GM18867 (cell line): ENCODE results near the gene EFHC1.

Source experiments
- ATAC-seq: cut with Tn5 transposase; IDR thresholded peaks from one replicate; pipeline ENCODE4 v1.9.1; 2021; ENCODE audit warnings: mild to moderate bottlenecking, moderate library complexity; ENCODE audit not compliant: unreplicated experiment

The EFHC1 gene

GRCh38 chr6:52516269-52516668 is 96.1 kb downstream of the EFHC1 start:
- no peak for ATAC-seq

DNA sequence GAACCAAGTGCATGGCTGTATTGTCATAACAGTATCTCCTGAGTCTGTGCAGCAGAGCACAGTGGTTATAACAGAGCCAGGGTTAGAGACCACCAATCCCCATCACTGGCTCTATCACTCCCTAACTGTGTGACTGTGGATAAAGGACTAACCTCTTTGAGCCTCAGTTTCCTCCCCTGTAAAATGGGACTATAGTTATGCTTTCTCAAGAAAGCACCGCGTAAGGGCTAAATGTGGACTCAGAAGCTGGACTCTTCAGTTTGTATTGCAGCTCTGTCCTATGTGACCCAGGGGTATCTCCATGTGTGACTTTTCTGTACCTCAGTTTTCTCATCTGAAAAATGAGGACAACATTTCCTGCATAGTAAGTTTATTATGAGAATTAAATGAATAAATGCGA is 96.8 kb downstream of the EFHC1 start:
- no peak for ATAC-seq

GRCh38 chr6:52517502-52518278 is 97.5 kb downstream of the EFHC1 start:
- ATAC-seq: peak; percentile 90

- ATAC-seq: no peak
These were observed 98.3 kb downstream of the EFHC1 start for GRCh38 chr6:52518279-52518945.

DNA sequence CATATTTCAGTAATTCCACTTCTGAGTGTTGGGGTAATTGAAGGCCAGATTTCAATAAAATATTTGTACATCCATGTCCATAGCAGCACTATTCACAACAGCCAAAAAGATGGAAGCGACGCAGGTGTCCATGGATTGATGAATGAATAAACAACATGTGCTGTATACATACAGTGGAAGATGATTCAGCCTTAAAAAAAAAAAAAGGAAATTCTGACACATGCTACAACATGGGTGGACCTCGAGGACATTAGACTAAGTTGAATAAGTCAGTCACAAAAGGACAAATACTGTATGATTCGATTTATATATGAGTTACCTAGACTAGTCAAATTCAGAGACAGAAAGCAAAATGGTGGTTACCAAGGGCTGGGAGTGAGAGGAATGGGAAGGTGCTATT is 99.5 kb downstream of the EFHC1 start:
- ATAC-seq: no peak

- no peak for ATAC-seq
These were observed 102.0 kb downstream of the EFHC1 start for GRCh38 chr6:52522151-52522626.

DNA sequence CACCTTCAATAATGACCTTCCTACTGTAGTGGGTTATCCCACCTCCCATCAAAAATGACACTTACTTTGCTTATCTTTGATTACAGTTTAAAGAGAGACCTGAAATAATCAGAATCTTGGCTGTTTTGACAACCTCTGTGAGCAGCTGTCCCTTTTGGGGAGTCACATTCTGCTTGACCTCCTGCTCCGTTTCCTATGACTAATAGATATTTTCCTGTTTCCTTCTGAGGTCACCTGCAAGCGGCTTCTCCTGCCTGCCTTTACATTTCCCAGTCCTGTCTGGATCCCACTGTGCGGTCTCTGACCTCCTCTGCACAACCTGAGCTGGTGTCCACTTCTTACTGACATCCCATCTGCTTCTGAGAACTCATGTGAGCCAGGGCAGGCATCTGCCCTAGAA is 102.5 kb downstream of the EFHC1 start:
- ATAC-seq: no peak

GRCh38 chr6:52523378-52524142 is 103.4 kb downstream of the EFHC1 start:
- ATAC-seq: no peak

DNA sequence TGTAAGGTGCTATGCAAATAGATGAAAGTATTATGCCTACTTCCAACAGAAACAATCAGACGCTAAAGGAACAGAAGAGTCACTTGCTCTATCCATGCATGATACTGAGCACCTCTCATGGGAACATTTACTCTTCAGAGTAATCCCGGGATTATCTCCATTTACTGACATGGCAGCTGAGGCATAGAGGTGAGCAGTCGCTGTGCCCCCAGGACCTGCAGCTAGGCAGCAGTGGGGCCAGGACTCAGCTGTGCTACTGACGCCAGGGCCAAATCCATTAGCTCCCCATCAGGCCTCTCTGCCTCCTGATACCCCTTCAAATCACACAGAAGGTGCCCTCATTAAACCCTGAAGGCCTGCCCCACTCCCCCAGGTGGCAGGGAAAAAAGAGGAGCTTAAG is 104.8 kb downstream of the EFHC1 start:
- ATAC-seq: no peak

DNA sequence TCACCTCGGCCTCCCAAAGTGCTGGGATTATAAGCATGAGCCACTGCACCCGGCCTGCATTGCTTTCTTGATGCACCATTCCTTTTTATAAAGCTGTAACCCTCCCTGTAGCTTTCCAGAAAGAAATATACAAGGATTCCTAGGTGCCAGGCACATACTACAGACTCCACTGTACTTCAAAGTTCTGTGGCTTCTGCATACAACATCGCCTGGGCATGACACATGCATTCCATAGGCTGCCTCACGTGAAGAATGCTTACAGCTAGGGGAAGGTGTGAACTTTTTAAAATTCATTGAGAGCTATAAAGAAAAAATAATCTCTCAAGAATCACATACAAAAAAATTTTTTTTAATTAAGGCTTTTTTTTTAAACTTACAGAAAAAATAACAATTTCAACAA is 106.5 kb downstream of the EFHC1 start:
- ATAC-seq: no peak

DNA sequence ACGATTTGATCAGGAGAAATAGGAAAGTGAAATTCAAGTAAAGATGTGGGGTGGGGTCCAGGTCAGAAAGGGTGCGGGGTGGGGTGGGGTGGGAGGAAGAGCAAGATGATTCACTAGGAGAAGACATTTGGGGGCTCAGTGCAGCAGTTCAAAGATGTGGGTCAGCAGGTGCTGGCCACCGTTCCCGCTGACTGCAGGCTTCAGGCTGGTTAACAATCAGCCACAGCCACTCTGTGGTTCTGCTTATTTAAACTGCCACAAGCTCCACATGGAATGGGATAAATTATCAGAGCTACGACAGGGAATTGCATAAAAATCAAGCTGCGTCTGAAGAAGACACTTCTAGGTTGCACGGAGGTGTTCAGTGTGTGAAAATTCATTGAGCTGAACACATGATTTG is 107.3 kb downstream of the EFHC1 start:
- no peak for ATAC-seq

GRCh38 chr6:52529311-52529710 is 109.2 kb downstream of the EFHC1 start:
- no peak for ATAC-seq

DNA sequence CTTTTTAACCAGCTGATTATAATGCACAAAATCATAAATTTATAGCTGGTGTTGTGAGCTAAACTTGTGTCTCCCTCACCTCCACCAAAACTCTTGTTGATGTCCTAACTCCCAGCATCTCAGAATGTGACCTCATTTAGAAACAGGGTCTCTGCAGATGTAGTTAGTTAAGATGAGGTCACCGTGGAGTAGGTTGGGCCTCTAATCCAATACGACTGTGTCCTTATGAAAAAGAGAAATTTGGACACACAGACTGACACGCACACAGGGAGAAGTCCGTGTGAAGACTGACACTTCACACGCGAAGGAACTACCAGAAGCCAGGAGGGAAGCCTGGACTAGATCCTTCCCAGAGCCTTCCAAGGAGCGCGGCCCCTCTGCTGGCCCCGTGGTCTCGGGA is 110.2 kb downstream of the EFHC1 start:
- ATAC-seq: no peak

DNA sequence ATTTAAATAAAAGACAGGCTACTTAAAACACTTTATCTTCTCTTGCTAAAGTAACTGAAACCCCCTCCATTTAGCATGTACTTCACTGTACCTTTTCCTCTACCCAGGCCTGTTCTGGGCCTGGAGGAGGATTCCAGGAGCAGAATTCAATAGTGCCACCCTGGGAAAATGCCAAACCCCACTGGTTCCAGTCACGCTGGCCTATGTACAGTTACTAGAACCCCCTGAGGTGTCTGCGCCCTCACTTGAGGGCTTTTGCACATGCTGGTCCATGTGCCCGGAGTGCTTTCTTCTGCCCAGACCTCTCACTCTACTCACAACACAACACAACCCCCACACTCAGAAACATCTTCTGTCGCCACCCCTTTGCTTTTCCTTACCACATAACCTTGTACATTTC is 111.3 kb downstream of the EFHC1 start:
- no peak for ATAC-seq

DNA sequence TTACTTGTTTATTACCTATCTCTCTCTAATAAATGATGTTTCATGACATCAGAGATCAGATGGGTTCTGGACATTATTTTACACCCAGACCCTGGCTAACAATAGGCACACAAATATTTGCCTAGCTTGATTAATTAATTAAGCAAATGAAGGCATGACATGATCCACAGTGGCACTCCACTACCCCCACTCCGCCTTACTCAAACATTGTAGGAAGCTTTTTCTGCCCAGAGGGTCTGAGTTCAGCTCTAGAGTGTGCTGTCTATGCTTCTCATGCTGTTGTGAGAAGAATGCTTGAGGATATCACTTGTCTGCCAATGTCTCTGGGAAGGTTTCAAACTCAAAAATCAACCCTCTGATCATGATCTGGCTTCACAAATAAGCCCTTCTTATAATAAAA is 111.7 kb downstream of the EFHC1 start:
- no peak for ATAC-seq

GRCh38 chr6:52532457-52532856 is 112.3 kb downstream of the EFHC1 start:
- ATAC-seq: no peak

DNA sequence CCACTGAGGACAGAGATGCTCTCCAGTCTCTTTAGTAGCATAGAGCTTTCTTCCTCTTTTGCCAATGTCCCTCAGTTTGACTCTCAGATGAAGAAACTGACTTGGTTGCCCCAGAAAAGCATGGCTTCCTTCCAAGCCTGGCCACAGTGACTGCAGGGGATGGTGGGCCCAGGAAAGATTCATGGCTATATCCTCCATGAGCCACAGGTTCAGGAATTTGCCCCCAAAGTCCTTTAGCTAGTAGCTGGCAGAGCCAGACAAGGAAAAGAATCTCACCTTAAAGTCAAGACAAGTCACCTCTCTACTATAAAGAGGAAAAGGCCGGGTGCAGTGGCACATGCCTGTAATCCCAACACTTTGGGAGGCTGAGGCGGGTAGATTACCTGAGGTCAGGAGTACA is 113.3 kb downstream of the EFHC1 start:
- ATAC-seq: no peak

- ATAC-seq: no peak
These were observed 114.2 kb downstream of the EFHC1 start for GRCh38 chr6:52534363-52534762.

- no peak for ATAC-seq
These were observed 114.8 kb downstream of the EFHC1 start for GRCh38 chr6:52534966-52535390.

- ATAC-seq: peak; percentile 21
These were observed 115.7 kb downstream of the EFHC1 start for GRCh38 chr6:52535711-52536423.

GRCh38 chr6:52536424-52536916 is 116.3 kb downstream of the EFHC1 start:
- peak; percentile 63 for ATAC-seq
